Stimulated activated CD4-positive, alpha-beta T cell treated with anti-CD3 and anti-CD28 coated beads, Interleukin-4, amount 100 ng/mL, for 24 hours (primary cell): Measurements from ENCODE around the gene SLC38A10.

ENCODE experiments used
- DNase-seq: peaks from one replicate; pipeline ENCODE4 v3.0.0-alpha.2; 2020

The SLC38A10 gene

DNA sequence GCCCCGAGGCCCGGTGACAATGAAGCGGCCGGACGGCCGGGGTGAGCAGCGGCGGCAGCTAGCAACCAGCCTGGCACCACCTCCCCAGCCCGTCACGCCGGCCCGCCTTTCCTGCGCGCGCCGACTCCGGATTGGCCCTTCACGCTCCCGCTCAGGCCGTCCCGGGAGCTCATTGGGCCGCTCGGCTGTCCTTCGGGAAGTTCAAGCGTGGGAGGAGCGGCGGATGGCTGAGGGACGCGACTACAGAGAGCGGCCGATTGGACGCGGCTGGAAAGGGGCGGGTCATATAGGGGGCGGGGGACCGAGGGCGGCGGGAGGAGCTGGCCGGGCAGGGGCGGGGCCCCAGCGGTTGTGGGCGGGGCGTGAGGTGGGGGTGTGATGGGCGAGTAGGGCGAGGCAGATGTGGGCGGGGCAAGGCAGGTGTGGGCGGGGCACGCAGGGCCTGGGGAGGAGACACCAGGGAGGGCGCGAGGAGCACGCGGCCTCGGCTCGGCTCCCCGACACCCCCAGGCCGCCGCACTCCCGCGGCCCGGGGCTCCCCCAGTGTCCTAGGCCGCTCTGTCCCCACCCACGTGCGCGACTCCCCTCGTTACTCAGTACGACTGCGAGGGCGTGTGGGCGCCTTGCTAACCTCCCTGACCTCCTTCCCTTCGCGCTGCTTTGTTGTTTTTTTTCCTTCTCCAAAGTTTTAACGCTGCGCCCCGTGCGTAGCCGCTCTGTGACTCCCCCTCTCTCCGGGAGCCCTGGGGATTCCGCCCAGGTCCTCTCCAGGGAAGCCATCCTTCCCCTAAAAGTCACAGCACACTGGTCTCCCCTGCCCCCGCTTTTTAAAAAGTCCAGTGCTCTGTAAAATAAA, 72.0 kb downstream of the SLC38A10 start, which contains the start of gene CEP131:
Gene CEP131 (minus strand): TSS at position 60 of the 856 bp plus-strand sequence. CDS start 2,909 bp downstream, outside the sequence.
- DNase-seq = peak; percentile 99

DNA sequence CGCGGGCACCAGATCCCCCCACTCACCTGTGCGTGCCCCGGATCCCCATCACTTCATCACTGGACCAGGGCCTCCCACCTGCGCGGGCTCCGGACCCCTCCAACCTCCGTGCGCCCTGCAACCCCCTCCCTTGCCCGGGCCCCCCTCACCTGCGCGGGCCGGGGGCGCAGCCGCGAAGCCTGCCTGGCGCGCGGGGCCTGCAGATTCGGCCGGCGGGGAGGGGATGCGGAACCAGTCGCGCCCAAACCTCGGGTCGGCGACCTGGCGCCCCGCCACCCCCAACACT, 72.5 kb downstream of the SLC38A10 start:
- no peak for DNase-seq

DNA sequence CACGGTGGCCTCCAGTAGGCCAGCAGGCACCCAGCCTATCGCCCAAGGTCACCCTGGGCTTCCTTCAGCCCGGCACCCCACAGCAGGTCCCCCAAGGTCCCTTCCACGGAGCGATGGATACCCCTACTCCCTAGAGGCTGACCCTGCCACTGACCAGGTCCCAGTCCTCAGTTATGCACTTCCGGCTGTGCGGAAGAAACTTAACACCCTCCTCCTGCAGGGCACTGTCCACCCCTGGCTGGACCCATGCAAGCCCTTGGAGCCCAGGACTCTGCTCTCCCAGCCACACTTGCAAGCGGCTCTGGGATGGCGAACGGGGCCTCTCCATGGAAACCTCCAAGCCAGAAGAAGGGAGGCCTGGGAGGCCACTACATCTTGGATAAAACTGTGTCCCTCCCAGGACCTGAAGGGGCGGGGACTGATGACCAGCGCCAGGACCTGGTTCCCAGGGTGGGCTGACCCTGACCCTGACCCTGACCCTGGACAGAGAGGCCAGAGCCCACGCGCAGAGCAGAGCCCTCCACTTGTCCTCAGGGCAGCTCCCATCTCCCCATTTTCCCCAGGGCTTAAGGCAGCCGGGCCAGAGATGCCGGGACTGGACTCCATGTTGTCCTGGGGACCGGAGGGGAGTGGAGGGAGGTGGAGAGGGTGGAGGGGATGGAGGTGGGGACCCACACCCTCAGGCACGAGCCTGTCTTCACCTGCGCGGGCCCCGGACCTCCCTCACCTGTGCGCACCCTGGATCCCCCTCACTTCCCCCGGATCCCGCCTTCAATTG, 73.1 kb downstream of the SLC38A10 start:
- no peak for DNase-seq

DNA sequence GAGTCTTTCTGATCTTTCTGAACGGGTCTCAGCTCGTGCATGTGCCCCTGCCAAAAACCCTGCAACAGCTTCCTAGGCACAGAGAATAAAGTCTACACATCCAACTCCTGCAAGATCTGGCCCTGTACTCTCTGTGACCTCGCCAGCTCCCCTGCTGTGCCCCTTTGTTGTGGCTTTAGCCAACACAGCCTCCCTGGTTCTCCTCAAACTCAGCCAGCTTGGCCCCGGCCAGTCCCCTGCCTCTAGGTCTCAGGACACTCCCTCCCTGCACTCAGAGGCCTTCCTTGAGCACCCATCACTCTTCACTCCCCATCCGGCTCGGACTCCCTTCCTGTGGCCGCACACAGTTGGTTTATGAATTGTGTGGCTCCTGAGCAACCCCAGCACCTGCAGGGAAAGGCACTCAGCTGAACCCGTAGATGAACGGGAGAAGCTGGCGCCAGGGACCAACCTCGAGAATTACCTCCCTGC, 73.7 kb downstream of the SLC38A10 start:
- no peak for DNase-seq

DNA sequence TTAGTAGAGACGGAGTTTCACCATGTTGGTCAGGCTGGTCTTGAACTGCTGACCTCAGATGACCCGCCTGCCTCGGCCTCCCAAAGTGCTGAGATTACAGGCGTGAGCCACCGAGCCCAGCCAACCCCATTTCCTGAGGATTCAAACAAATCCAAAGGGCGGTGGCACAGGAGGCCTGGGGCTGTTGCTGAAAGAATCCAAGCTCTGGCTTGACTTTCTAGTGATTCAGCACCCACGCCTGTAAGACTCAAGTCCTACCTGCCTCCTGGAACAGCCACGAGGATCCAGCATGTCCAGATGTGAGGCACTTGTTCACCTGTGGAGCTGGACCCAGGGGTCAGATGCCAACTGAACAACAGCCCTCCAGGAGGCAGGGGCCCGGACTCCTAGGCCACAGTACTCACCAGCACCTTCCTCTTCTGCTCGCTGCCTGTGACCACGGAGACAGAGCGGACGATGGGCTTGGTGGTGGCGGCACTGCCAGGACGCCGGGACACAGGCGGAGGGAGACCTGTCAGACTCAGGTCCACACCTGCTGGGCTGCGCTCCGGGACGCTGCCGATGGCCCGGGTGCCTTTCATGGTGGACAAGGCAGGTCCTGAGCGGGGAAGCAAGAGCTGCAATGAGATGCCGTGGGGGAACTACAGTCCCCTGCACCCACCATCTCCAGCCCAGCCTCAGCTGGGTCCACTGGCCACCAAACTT, 75.5 kb downstream of the SLC38A10 start:
- DNase-seq = no peak

DNA sequence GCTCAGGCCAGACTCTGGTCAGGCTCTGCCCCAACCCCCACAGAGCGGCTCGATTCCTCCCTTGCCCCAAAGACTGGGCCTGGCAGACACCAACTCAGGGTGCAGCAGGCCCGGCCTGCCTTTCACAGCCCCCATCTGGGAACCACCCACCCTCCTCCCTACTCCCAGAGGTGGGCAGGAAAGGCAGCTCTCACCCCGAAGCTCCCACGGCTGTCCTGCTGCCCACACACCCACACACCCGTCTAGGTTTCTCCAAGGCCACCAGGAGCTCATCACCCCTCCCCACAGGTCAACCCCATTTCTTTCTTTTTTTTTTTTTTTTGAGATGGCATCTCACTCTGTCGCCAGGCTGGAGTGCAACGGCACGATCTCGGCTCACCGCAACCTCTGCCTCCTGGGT, 76.1 kb downstream of the SLC38A10 start:
- no peak for DNase-seq

DNA sequence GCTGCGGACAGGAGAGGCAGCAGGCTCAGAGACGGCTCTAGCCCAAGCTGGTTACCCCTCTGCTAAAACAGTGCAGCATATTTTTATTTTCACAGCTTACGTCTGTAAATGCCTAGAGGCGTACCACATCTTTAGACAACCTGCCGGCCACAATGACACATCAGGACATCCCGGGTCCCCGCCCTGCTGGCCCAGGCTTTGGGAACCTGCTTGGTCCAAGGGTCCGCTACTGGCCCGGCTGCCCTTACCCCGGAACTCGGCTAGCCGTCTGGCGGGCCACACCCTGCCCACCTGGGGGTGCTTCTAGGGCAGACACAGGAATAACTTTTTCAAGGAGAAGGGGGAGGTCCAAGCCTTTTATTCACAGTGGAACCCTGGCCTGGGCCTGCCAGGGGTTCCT, 76.6 kb downstream of the SLC38A10 start:
- no peak for DNase-seq

DNA sequence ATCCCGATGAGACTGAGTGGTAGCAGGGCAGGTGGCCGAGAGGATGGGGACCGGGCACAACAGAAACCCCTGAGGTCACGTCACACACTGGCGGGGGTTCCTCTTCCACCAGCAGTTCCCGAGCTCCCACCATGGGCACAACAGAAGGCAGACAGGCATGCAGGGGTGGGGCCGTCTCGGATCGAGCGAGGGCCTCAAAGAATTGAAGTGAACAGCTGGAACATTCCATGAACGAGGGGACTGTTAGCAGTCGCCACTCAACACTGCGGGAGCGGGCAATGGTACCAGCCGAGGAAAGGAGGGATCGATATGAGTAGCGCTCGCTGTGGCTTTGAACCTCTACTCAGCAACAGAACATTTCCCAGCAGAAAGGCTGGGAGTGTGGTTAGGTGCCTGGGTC, 77.6 kb downstream of the SLC38A10 start:
- no peak for DNase-seq

DNA sequence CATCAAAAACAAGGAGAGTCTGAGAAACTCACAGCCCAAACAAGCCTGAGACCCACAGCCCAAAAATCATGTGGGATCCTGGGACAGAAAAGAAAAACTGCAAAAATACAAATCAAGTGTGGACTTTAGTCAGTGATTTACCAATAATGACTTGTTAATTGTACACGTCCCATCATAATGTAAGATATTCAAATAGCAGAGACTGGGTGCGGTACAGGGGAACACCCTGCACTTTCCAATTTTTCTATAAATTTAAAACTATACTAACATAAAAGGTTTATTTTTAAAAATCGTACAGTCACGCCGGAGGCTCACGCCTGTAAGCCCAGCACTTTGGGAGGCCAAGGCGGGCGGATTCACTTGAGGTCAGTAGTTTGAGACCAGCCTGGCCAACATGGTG, 81.1 kb downstream of the SLC38A10 start:
- no peak for DNase-seq

DNA sequence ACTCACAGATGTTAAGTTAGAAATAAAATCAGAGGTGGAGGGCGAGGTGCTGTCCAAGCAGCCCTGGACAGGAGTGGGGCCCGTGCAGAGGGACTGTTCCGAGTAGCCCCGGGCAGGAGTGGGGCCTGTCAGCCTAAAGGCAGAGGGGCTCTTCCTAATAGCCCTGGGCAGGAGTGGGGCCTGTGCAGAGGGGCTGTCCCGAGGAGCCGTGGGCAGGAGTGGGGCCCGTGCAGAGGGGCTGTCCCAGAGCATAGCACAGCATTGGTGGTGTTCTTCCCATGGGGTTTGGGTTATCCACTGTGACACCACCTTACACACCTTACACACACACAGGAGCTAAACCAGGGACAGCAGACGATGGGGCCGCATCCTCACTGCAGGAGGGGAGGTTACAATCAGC, 82.7 kb downstream of the SLC38A10 start:
- DNase-seq = no peak

DNA sequence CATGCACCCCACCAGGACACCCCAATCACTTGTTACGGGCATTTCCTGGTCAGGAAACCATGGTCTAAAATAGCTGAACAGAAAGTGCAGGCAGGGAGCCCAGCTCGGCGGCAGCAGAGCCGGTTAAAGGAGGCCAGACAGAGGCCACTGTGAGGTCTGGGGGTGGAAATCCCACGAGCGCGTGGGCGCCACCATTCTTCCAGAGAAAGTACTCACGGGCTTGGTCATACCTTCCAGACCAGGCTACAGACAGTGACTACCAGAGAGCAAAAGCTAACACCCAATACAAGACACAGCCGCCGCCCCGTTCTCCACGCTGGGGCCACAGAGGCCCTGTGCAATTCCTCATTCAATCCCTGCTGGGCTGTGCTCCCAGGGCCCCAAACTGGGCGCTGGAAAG, 84.2 kb downstream of the SLC38A10 start:
- DNase-seq = no peak

DNA sequence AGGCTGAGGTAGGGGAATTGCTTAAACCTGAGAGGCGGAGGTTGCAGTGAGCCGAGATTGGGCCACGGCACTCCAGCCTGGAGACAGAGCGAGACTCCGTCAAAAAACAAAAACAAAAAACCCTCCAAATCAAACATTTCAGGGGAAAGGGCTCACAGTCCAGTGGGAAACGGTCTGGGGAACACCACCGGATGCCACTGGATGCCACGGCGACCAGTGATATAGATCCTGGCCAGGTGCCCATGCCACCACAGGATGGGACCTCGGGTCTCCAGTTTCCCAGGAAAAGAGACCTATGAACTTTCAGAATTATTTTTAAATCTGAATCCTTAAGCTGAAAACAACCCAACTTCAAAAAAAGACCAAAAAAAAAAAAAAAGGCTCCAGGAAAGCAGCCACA, 84.6 kb downstream of the SLC38A10 start:
- no peak for DNase-seq

DNA sequence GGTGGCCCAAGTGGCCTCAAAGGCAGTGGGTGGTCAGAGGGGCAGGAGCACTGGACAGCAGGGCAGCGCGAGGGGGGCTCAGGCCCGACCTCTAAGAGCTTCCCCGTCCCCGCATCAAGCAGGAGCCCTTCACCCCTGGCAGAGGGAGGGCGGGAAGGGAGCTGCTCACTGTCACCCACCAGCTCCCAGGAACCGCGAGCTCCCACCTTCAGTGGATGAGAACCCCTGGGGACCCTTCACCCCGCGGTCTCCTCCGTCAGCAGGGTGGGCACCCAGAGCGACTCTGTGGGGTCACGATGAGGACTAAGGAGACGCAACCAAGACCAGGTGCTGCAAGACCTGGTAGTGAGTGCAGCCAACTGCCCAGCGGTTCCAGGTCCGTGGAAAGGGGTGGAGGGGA, 86.0 kb downstream of the SLC38A10 start:
- DNase-seq = no peak

DNA sequence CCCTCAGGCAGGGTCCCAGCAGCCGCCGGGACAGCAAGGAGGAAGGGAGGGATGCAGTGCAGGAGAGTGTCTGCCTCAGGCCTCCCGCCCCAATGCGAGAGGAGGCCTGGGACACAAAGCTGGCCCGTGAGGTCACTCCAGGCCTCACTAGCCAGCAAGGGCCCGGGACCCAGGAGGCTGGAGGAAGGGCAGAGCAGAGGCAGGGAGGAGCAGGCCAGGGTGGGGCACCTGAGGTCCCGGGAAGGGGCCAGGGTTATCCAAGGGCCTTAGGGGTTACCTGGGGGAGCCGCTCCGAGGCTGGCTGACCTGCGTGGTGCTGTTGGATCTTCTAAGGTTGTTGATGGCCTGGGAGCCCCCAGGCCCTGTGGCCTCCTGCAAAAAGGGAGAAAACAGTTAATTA, 86.5 kb downstream of the SLC38A10 start:
- no peak for DNase-seq

DNA sequence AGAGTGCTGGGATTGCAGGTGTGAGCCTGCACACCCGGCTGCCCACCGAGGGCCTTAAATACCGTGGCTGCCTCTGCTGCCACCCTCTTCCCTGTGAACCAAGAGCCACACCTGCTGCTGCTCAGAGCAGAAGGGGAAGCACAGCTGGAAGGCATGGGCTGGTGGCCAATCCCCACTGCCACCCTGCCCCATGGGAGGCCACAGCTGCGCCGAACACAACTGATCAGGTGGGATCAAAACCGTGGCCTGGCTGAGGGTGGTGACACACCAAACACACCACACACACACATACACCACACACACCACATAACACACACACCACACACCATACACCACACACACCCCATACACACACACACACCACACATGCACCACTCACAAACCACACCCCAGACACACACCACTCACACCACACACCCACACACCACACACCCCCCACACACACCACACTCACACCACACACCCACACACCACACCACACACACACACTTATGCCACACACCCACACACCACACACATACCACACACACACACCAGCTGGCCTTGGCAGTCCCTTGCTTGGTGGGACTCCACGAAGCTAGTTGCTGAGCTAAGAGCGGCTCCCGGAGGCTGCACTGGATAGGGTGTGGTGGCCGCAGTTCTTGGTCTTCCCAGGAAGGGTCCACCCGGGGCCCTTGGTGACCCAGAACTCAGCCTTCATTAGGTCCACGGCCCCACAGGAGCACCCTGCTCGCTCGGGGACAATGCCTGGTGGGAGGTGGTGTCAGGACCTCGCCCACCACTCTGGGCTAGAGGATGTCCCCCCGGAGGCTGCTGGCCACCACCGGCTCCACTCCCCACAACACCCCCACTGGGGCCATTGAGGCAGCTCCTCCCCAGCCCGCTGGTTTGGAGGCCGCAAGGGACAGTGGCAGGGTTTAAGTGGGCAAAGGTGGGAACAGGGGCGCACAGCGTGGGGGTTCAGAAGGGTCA, 87.2 kb downstream of the SLC38A10 start:
- DNase-seq = no peak

DNA sequence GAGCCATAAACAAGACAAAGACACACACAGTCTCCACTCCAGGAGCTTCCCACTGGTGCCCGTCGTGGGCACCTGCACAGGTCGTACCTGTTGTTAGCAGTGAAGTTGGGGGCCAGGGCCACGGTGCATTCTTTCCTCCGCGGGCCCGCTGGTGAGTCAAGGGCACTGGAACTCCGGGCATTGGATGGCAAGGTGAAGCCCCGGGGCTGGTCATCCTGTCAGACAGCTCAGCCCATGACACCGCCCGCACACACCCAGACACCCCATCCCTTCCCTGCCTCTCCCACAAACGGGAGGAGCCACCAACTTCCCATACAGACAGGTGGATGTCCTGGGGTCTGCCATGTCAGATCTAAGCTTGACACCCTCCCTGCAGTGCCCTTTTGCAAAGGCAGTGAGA, 88.5 kb downstream of the SLC38A10 start:
- DNase-seq = no peak

DNA sequence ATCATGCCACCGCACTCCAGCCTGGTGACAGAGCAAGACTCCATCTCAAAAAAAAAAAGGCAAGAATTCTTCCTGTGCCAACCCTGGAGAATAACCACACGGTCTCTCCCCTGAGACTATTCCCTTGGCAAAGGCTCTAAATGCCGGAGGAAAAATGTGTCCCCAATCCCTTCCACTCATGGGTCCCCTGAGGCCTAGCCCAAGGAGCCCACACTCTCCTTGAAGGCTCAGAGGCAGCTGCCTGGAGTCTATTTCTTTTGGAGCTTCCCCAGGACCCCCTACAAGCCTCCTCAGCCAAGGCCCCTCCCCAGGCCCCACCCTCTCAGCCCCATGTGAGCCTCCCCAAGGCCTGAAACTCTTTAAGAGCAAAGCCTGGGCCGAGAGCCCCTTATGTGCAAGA, 88.9 kb downstream of the SLC38A10 start:
- no peak for DNase-seq

DNA sequence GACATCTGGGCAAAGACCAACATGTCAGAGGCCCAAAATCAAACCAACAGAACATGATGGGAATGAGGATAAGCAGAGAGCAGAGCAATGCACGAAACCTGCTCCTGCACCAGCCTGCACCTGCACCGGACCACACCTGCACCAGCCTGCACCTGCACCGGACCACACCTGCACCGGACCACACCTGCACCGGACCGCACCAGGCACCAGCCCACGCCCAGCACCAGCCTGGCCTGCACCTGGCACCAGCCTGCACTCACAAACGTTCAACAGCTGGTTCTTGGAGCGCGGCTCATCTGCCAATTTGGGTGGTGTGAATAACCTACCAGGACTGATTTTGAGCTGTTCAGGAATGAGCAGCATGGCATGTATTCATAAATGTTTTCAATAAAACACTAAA, 90.5 kb downstream of the SLC38A10 start:
- no peak for DNase-seq

DNA sequence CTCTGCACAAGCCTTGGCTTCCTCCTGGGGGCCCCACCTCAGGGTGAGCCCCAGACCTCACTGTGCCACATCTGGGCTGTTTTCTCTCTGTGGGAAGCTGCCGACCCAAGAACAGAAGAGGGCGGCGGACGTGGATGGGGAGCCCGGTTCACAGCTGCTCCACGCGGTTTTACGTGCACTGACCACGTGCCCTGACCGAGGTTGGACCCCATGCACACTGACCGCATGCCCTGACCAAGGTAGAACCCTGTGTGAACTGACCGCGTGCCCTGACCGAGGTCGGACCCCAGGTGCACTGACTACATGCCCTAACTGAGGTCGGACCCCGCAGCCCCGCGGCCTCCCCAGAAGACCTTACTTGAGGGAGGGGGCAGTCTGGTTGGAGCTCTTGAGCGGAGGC, 92.0 kb downstream of the SLC38A10 start:
- DNase-seq = no peak

DNA sequence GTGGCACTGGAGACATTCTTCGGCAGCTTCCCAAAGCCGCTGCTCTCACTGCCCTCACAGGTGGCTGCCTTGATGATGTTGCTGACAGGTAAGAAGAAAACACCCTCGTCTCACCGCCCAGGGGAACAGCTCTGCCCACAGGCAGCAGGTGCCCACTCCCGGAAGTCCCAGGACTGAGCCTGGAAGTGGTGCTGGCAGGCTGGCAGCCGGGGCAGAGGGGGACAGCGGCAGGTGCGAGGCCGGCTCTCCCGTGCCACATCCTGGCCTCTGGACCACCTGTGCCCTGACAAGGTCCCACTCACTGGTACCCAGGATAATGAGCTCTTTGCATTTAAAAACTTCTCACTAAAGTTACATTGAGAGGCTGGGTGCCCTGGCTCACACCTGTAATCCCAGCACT, 92.8 kb downstream of the SLC38A10 start:
- DNase-seq = no peak

DNA sequence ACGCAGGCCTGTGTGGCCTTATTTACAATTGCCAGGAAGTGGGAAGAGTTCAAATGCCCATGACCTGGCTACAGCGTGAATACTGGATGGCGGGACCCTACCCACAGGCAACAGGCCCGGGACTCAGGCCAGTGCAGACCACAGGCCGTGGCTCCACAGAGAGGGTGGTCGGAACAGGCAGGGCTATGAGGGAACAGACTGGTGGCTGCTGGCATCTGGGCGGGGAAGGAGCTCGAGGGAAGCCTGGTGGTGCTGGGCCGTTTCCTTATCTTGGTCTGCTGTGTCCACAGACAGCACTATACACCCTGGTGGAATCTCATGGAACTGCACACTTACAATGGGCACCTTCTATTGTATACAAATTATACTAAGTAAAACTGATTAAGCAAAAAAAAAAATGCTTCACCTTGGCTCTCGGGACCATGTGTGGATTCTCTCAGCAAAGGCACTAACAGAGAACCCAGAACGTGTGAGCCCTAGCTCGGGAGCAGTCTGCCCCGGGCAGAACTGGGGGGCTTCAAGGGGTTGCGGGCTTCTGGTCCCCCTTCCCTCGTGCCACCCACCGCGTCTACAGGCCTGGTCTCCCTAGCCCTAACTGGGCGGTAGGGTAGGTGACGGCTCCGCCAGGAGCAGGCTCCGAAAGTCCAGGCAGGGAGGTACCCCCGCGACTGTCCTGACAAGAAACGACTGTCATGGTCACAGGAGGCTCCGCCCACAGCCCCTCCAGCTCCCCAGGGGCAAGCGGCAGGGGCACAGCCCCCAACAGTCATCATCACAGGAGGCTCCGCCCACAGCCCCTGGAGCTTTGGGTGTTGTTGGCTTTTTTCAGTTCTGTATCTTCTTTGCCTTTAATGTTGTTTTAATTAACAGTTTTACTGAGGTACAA, 94.2 kb downstream of the SLC38A10 start:
- peak; percentile 26 for DNase-seq
